ENCODE data around the gene METTL15. TPM values are rescaled to one million over a fixed set of nuclear protein-coding genes. Genes with fewer than 3 reads are reported as not detected.
"Not testable (repeated sequence)": the region's sequence is repeated elsewhere in the genome, so short reads cannot be mapped to it uniquely, and the experiment has no call there.

METTL15 gene
- polyA plus RNA-seq, 3 donors = 2.3 to 4.3 (median 2.9) TPM

GRCh38 chr11:28106353-28107043 is 1.7 kb upstream of the METTL15 start:
- 80 to 88% (median 86%) methylated on average over 14 of the region's 14 CpGs for WGBS, 3 donors

GRCh38 chr11:28107191-28107749 is 918 bp upstream of the METTL15 start:
- no peak overlapping the region for H3K27ac ChIP-seq (ENCODE audit: low read depth, low read length)
- WGBS, 3 donors = 1% methylated on average over 11 of the region's 11 CpGs

More at GRCh38 chr11:28106353-28107043, 1.7 kb upstream of the METTL15 start:
- H3K27ac ChIP-seq (ENCODE audit: low read depth, low read length) = no peak overlapping the region

- H3K27ac ChIP-seq (ENCODE audit: low read depth, low read length) = no peak overlapping the region
- WGBS, 3 donors = 53 to 76% (median 74%) methylated on average over 3 of the region's 3 CpGs
Measured at GRCh38 chr11:28108958-28109357, 770 bp downstream of the METTL15 start.

- 0% methylated on average over 31 of the region's 31 CpGs for WGBS, 3 donors
- peak overlapping the region; percentile 29 for H3K27ac ChIP-seq (ENCODE audit: low read depth, low read length)
Measured at GRCh38 chr11:28110108-28110820, 2.1 kb downstream of the METTL15 start.

- no peak overlapping the region for H3K27ac ChIP-seq (ENCODE audit: low read depth, low read length)
Measured at GRCh38 chr11:28110821-28111200, 2.6 kb downstream of the METTL15 start.

- H3K27ac ChIP-seq (ENCODE audit: low read depth, low read length) = no peak overlapping the region
- WGBS, 3 donors = 96 to 97% (median 97%) methylated on average over 4 of the region's 4 CpGs
Measured at GRCh38 chr11:28114116-28114515, 5.9 kb downstream of the METTL15 start.

- no peak overlapping the region for H3K27ac ChIP-seq (ENCODE audit: low read depth, low read length)
- 91 to 97% (median 91%) methylated on average over 1 of the region's 1 CpG for WGBS, 3 donors
Measured at GRCh38 chr11:28114731-28115130, 6.5 kb downstream of the METTL15 start.

- WGBS, 3 donors = 96 to 97% (median 96%) methylated on average over 4 of the region's 4 CpGs
- no peak overlapping the region for H3K27ac ChIP-seq (ENCODE audit: low read depth, low read length)
Measured at GRCh38 chr11:28117712-28118111, 9.5 kb downstream of the METTL15 start.

- WGBS, 3 donors = 88 to 92% (median 88%) methylated on average over 3 of the region's 3 CpGs
- no peak overlapping the region for H3K27ac ChIP-seq (ENCODE audit: low read depth, low read length)
Measured at GRCh38 chr11:28123151-28123581, 15.0 kb downstream of the METTL15 start.

GRCh38 chr11:28132548-28132947 is 24.4 kb downstream of the METTL15 start:
- H3K27ac ChIP-seq (ENCODE audit: low read depth, low read length) = no peak overlapping the region
- 32 to 93% (median 42%) methylated on average over 1 of the region's 1 CpG for WGBS, 3 donors

- WGBS, 3 donors = 93 to 99% (median 95%) methylated on average over 3 of the region's 3 CpGs
- H3K27ac ChIP-seq (ENCODE audit: low read depth, low read length) = no peak overlapping the region
Measured at GRCh38 chr11:28133146-28133545, 25.0 kb downstream of the METTL15 start.

- 93 to 99% (median 97%) methylated on average over 4 of the region's 4 CpGs for WGBS, 3 donors
- not testable (repeated sequence) for H3K27ac ChIP-seq (ENCODE audit: low read depth, low read length)
Measured at GRCh38 chr11:28136157-28136556, 28.0 kb downstream of the METTL15 start.

GRCh38 chr11:28137366-28137765 is 29.2 kb downstream of the METTL15 start:
- H3K27ac ChIP-seq (ENCODE audit: low read depth, low read length) = no peak overlapping the region
- WGBS, 3 donors = 96 to 98% (median 97%) methylated on average over 3 of the region's 3 CpGs

- WGBS, 3 donors = 93 to 97% (median 96%) methylated on average over 1 of the region's 1 CpG
- H3K27ac ChIP-seq (ENCODE audit: low read depth, low read length) = no peak overlapping the region
Measured at GRCh38 chr11:28137832-28138231, 29.6 kb downstream of the METTL15 start.

GRCh38 chr11:28139841-28140415 is 31.7 kb downstream of the METTL15 start:
- 93 to 100% (median 100%) methylated on average over 5 of the region's 5 CpGs for WGBS, 3 donors
- no peak overlapping the region for H3K27ac ChIP-seq (ENCODE audit: low read depth, low read length)

GRCh38 chr11:28140689-28141455 is 32.7 kb downstream of the METTL15 start:
- WGBS, 3 donors = 95 to 98% (median 98%) methylated on average over 9 of the region's 9 CpGs
- no peak overlapping the region for H3K27ac ChIP-seq (ENCODE audit: low read depth, low read length)

GRCh38 chr11:28142724-28143123 is 34.5 kb downstream of the METTL15 start:
- H3K27ac ChIP-seq (ENCODE audit: low read depth, low read length) = no peak overlapping the region
- WGBS, 3 donors = 94 to 100% (median 97%) methylated on average over 1 of the region's 1 CpG

GRCh38 chr11:28144808-28145207 is 36.6 kb downstream of the METTL15 start:
- no peak overlapping the region for H3K27ac ChIP-seq (ENCODE audit: low read depth, low read length)
- WGBS, 3 donors = 82 to 97% (median 97%) methylated on average over 2 of the region's 2 CpGs
